HT-29 (cell line): ENCODE measurements around the gene TPD52L1. TPM values are rescaled to one million over a fixed set of nuclear protein-coding genes. Genes with fewer than 3 reads are reported as not detected.

Experiments
- DNase-seq: peaks from one replicate; pipeline ENCODE4 v3.0.0-alpha.2; 2015; ENCODE audit warnings: low spot score
- total RNA-seq: library from RNA; depleted of rRNA; stranded (reverse); fragments of >200 nt; shearing (Covaris generic); gene quantifications from 2 replicates; pipeline ENCODE4 v1.2.3, GENCODE V29; 2014; rRNA removed

TPD52L1 gene
- total RNA-seq, 1 experiment from 2014 or later: 56.9 TPM

DNA sequence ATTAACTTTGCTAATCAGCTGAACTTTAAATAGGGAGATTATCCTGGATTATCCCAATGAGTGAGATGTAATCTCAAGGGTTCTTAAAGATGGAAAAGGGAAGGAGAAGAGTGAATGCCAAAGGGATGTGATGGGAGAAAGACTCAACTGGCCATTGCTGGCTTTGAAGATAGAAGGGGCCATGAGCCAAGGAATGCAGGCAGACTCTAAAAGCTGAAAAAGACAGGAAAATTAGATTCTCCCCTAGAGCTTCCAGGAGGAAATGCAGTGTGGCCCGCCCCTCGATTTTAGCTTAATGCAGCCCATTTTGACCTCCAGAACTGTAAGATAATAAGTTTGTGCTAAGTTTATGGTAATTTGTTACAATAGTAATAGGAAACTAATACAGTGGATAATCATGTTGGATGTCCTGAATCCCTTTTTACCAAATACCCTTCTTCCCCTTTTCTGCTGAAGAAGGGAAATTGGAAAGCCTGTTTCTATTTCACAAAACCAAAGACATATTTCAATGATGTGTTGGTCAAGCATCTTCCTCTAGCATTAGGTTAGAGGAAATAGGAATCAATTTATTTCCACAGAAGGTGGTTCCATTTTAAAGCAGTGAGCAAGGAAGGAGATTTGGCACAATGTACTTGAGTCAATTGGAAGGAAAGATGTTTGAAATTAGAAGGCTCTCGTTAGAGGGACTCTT lies 151.5 kb downstream of the TPD52L1 start:
- no peak for DNase-seq

DNA sequence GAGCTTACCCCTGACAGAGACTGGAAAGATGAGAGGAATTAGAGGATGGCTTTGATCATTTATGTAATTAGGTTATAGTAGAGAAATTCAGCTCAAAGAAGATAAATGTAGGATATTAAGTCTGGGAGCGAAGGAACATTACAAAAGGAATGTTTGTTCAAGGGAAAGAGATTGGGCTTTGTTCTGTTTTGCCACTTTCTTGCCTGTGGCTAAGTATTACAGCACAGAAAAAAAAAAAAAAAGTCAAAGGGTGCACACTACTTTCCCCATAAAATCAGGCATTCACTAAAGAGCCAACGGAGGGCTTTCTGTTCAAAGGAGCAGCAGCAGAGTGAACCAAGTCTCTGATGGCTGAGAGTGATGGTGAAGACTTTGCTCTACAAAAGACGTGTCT lies 153.2 kb downstream of the TPD52L1 start:
- DNase-seq: no peak

DNA sequence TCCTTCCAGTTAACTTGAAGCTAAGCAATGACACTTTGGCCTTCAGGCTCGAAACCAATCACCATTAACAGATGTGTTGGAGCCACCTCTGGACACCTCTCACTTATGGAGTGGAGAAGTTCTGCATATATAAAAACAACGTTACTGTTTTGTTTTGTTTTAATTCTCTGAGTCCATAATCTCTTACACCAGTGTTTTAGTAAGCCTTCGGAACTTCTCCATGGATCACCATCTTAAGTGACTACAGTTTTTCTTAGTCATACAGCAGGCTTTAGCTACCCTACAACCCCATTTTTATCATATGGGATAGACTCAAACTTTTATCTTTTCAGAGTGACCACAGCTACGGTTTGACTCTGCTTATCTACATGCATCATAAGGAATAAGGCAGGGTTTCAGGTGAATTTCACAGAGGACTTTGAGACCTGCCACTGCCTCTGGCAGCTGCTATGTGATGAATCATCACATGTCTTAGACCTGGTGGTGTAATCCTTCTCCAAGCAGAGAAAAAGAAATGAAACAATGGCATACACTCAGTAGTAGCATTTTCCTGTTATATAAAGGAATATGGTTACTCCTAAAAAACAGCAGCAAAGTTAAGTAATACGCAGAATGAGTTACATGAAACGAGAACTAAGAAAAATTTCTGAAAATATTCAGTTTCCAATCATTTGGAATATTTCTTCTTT lies 153.7 kb downstream of the TPD52L1 start:
- peak; percentile 32 for DNase-seq

DNA sequence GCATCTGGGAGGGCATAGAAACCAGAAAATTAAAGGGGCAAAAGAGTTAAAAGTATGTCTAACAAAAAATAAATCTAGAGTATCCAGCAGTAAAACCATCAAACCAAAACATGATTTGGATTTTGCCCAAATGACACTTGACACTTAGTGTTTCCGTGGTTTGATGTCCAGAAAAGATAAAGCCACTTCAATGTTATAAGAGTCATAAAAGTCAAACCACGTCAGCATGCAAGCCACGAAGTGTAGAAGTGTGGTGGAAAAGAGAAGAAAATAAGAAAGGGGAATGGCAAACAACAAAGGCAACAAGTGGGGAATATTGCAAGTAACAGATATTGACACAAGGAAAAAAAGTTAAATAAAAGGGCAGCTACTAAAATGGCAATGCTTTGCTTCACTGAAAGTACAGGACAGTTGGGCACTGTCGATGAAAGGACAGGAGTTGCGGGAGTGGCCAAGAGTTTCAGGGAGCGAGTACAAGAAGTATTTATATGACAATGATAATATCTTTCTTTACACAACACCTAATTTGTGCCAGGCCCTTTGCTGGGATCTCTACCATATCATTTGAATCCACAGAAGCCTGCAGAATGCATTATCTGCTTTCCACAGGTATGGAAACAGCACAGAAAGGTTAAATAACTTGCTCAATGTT lies 154.5 kb downstream of the TPD52L1 start:
- DNase-seq: no peak

DNA sequence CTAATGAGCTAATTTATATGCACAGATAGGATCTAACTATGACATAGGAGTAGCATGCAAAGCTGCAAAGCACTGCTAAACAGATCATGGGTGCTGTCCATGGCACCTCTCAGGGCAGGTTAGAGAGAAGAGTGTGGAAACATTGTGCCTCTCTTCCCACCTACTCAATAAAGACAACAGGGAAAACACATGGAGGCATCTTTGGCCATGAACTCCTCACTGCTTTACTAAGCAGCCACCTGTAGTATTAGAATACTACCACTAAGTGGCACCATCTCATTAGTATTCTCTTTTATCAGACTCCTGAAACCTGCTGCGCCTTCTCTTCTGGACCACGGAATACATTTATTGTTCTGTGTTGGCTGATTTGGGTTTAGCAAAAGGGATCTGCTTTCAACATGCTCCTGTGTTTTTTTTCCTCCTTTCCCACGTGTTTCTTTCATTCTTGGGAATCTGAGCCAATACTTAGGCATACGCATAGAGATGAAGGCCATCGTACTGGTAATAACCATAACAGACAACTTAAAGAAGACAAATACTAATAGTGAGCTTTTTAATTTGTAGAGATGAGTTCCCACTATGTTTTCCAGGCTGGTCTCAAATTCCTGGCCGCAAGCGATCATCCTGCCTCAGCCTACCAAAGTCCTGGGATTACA lies 157.5 kb downstream of the TPD52L1 start:
- DNase-seq: peak; percentile 73

DNA sequence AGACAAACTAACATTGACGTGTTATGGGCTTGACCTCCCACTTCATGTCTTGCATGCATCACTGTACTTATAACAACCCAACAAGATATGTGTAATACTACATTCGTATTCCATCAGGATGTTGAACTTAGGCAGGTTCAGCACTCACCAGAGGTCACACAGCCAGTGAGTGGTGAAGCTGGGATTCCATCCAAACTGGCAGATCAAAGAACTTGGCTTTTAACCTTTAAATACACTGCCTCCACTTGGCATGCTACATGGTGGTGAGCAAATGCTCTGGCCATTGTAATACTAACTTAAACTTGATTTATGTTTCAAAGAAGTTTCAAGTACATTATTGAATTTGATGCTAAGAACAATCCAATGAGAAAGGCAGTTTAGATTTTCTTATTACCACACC lies 158.9 kb downstream of the TPD52L1 start:
- no peak for DNase-seq

DNA sequence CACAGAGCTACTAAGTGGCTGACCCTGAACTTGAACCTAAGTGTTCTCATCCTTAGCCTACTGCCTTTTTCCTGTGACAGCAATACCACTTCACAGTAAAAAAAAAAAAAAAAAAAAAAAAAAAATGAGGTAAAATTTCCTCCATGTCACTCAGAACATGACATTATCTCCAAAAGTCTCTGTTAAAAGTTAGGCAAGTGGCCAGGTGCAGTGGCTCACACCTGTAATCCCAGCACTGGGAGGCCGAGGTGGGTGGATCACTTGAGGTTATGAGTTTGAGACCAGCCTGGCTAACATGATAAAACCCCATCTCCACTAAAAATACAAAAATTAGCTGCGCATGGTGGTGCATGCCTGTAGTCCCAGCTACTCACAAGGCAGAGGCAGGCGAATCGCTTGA lies 159.4 kb downstream of the TPD52L1 start:
- DNase-seq: no peak

Other genes starting within 250 kb of the TPD52L1 start
- not detected in 2 replicates for gene RNF217, start 191.3 kb upstream of the TPD52L1 start, total RNA-seq
- gene HDDC2, start 148.2 kb downstream of the TPD52L1 start, total RNA-seq: 62.3 and 63.2 TPM in 2 replicates